GM06990 (cell line): Measurements from ENCODE around the gene EFHC1.

Source experiments
- DNase-seq: peaks from one replicate; pipeline ENCODE4 v3.0.0-alpha.2; 2011; ENCODE audit not compliant: insufficient read length; ENCODE audit errors: extremely low read depth
- H3K27me3 ChIP-seq: replicated peaks from 2 replicates; pipeline ENCODE4 v1.6.0; 2011; ENCODE audit warnings: low read length; ENCODE audit not compliant: control insufficient read depth, insufficient read depth
- H3K36me3 ChIP-seq: 2 replicates; pipeline ENCODE4 v1.5.1; 2011; ENCODE audit warnings: low read length; ENCODE audit not compliant: control insufficient read depth, insufficient read depth
- H3K4me3 ChIP-seq: replicated peaks from 2 replicates; pipeline ENCODE4 v1.5.1; 2011; ENCODE audit warnings: low read depth, mild to moderate bottlenecking, control low read depth, low read length
- TF ChIP-seq, protein P1 (sequence below): IDR thresholded peaks from 2 replicates; pipeline ENCODE4 v1.5.1; 2011; ENCODE audit warnings: low read length, control low read depth, mild to moderate bottlenecking, inconsistent platforms; ENCODE audit not compliant: insufficient read depth, poor library complexity, severe bottlenecking

Gene EFHC1

GRCh38 chr6:52512199-52512598 lies 92.1 kb downstream of the EFHC1 start:
- Histone ChIP-seq H3K36me3 (peaks cover 35% of the 10 kb centered on the region), H3K27me3 (no peaks in the 10 kb centered on the region)
- no peak for DNase-seq

DNA sequence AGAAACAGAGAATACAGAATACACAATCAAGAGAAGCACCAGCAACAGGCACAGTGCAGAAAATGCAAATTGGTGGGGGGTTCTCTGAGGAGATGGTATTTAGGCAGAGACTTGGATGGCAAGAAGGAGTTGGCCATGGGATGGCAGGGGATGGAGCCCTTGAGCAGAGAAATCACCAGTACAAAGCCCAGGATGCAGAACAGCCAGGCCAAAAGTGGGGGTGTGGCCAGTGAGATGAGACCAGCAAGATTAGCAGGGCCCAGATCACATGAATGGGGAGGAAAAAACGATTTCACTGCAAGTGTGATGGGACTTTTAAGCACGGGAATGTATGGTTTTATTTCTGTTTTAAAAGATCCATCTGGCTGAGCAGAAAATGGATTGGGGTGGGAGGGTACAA lies 93.3 kb downstream of the EFHC1 start:
- no peak overlapping the region for H3K4me3 ChIP-seq
- DNase-seq, result no peak
- H3K27me3 ChIP-seq, result no peaks in the 10 kb centered on the region
- H3K36me3 ChIP-seq, result peaks cover 25% of the 10 kb centered on the region
- TF ChIP-seq, protein P1, sequence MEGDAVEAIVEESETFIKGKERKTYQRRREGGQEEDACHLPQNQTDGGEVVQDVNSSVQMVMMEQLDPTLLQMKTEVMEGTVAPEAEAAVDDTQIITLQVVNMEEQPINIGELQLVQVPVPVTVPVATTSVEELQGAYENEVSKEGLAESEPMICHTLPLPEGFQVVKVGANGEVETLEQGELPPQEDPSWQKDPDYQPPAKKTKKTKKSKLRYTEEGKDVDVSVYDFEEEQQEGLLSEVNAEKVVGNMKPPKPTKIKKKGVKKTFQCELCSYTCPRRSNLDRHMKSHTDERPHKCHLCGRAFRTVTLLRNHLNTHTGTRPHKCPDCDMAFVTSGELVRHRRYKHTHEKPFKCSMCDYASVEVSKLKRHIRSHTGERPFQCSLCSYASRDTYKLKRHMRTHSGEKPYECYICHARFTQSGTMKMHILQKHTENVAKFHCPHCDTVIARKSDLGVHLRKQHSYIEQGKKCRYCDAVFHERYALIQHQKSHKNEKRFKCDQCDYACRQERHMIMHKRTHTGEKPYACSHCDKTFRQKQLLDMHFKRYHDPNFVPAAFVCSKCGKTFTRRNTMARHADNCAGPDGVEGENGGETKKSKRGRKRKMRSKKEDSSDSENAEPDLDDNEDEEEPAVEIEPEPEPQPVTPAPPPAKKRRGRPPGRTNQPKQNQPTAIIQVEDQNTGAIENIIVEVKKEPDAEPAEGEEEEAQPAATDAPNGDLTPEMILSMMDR, result no peak

More at GRCh38 chr6:52512199-52512598, 92.1 kb downstream of the EFHC1 start:
- no peak overlapping the region for H3K4me3 ChIP-seq
- TF ChIP-seq, protein P1, result no peak

- no peak for DNase-seq
- TF ChIP-seq, protein P1, result no peak
- Histone ChIP-seq H3K4me3 (no peak overlapping the region), H3K27me3 (no peaks in the 10 kb centered on the region), H3K36me3 (peaks cover 24% of the 10 kb centered on the region)
These were observed 93.8 kb downstream of the EFHC1 start for GRCh38 chr6:52513896-52514295.

- H3K36me3 ChIP-seq, result peaks cover 19% of the 10 kb centered on the region
- H3K4me3 ChIP-seq, result no peak overlapping the region
- DNase-seq, result no peak
- no peaks in the 10 kb centered on the region for H3K27me3 ChIP-seq
- TF ChIP-seq, protein P1, result no peak
These were observed 94.4 kb downstream of the EFHC1 start for GRCh38 chr6:52514514-52514913.

DNA sequence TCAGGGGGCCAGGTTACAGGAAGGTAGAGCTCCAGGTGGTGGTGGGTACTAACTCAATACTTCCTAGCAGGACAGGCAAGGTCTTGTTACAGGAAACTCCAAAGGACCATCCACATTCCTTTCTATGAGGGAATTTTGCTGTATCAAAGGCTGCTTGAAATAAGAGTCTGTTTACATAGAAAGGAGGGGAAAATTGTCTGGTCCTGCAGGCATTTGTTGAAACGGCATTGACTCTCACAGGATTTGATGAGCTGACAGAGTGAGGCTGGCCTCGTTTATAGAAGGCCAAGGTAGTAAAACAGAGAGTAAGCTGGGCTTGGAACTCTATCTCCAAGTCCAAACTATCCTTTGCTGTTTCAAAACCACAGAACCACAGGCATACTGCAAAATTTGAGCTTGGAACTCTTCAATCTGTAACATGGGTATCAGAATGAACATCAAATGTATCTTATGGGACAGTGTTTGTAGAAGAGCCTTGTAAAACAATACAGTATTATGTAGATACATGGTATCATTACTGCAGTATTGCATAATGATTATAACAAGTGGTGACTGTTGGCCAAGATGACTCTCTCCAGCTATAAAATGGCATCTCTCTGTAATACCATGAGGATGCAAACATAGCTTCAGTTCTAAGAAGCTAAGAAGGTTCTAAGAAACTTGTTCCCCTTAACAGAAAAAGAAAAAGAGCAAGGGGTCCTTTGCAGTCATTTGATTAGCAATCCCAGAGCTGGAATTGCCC lies 95.2 kb downstream of the EFHC1 start:
- no peaks in the 10 kb centered on the region for H3K27me3 ChIP-seq
- peaks cover 17% of the 10 kb centered on the region for H3K36me3 ChIP-seq
- no peak for DNase-seq
- no peak overlapping the region for H3K4me3 ChIP-seq
- TF ChIP-seq, protein P1, result no peak
